Neural progenitor cell (in vitro differentiated cells): ENCODE data around the gene PIM3. TPM values are rescaled to one million over a fixed set of nuclear protein-coding genes. Genes with fewer than 3 reads are reported as not detected.
A peak's percentile ranks its signal among the peaks of the same experiment; 100 is the strongest.

Source experiments
- DNase-seq: peaks from one replicate; pipeline ENCODE4 v3.0.0-alpha.2; 2016; ENCODE audit warnings: low spot score
- H2AFZ ChIP-seq: fragments of 200-600 bp; sonication (generic); replicated peaks from 2 replicates; pipeline ENCODE4 v1.6.1; 2016; ENCODE audit warnings: antibody characterized with exemption
- H3F3A ChIP-seq: fragments of 200-600 bp; sonication (generic); 2 replicates; pipeline ENCODE4 v1.6.1; 2016; ENCODE audit warnings: antibody characterized with exemption, low read depth
- H3K27ac ChIP-seq: fragments of 200-600 bp; sonication (generic); 2 replicates; pipeline ENCODE4 v1.5.1; 2016; ENCODE audit warnings: mild to moderate bottlenecking
- H3K27me3 ChIP-seq: fragments of 200-600 bp; sonication (generic); 2 replicates; pipeline ENCODE4 v1.6.1; 2016; ENCODE audit warnings: mild to moderate bottlenecking, moderate library complexity
- H3K36me3 ChIP-seq: fragments of 200-600 bp; sonication (generic); 2 replicates; pipeline ENCODE4 v1.5.1; 2016
- H3K4me1 ChIP-seq: fragments of 200-600 bp; sonication (generic); 2 replicates; pipeline ENCODE4 v1.6.1; 2016; ENCODE audit warnings: mixed run types
- H3K4me2 ChIP-seq: fragments of 200-600 bp; sonication (generic); 2 replicates; pipeline ENCODE4 v1.6.1; 2016
- H3K4me3 ChIP-seq: fragments of 200-600 bp; sonication (generic); 2 replicates; pipeline ENCODE4 v1.5.1; 2016
- H3K79me2 ChIP-seq: fragments of 200-600 bp; sonication (generic); 2 replicates; pipeline ENCODE4 v1.6.1; 2016; ENCODE audit warnings: low read depth
- H3K9ac ChIP-seq: fragments of 200-600 bp; sonication (generic); 2 replicates; pipeline ENCODE4 v1.6.1; 2016
- H3K9me3 ChIP-seq: fragments of 200-600 bp; sonication (generic); 2 replicates; pipeline ENCODE4 v1.5.1; 2016; ENCODE audit warnings: low read depth
- H4K20me1 ChIP-seq: fragments of 200-600 bp; sonication (generic); 2 replicates; pipeline ENCODE4 v1.6.1; 2016; ENCODE audit warnings: low read depth
- H3K27ac Mint-ChIP-seq: 3 replicates; pipeline ENCODE4 v1.8.0; 2021; ENCODE audit warnings: mixed read lengths
- H3K27me3 Mint-ChIP-seq: 2 replicates; pipeline ENCODE4 v1.8.0; 2022; ENCODE audit warnings: low read depth, mild to moderate bottlenecking, inconsistent platforms, moderate library complexity, mixed read lengths; ENCODE audit not compliant: insufficient read depth
- H3K36me3 Mint-ChIP-seq: 3 replicates; pipeline ENCODE4 v1.8.0; 2021; ENCODE audit warnings: mixed read lengths
- H3K4me1 Mint-ChIP-seq: 3 replicates; pipeline ENCODE4 v1.8.0; 2021; ENCODE audit warnings: mixed read lengths
- H3K4me3 Mint-ChIP-seq: 3 replicates; pipeline ENCODE4 v1.8.0; 2021; ENCODE audit warnings: mild to moderate bottlenecking, moderate library complexity, mixed read lengths
- H3K9me3 Mint-ChIP-seq: 3 replicates; pipeline ENCODE4 v1.8.0; 2020; ENCODE audit warnings: mixed read lengths
- CTCF ChIP-seq: fragments of 200-600 bp; sonication (generic); IDR thresholded peaks from 2 replicates; pipeline ENCODE4 v1.5.1; 2017; ENCODE audit warnings: antibody characterized with exemption, mild to moderate bottlenecking
- EZH2 ChIP-seq: fragments of 200-600 bp; sonication (generic); IDR thresholded peaks from 2 replicates; pipeline ENCODE4 v1.6.1; 2017; ENCODE audit warnings: antibody characterized with exemption, mild to moderate bottlenecking, moderate library complexity
- EZH2phosphoT487 ChIP-seq: fragments of 200-600 bp; sonication (generic); IDR thresholded peaks from 2 replicates; pipeline ENCODE4 v1.6.1; 2017; ENCODE audit warnings: antibody characterized with exemption
- total RNA-seq: library from RNA; depleted of rRNA; stranded (reverse); fragments of >200 nt; gene quantifications from 2 replicates; pipeline ENCODE4 v1.2.3, GENCODE V29; 2015; ENCODE audit warnings: low replicate concordance

The PIM3 gene
- total RNA-seq, 1 donor from 2014 or later = 15.1 TPM

GRCh38 chr22:49991907-49992533 is 31.4 kb downstream of the PIM3 start:
- Histone ChIP-seq H4K20me1 (no peaks in the 10 kb centered on the region), H3K4me2 (no peak overlapping the region), H3F3A (no peaks in the 10 kb centered on the region), H3K9ac (no peak overlapping the region), H3K4me1 (no peaks in the 10 kb centered on the region), H3K36me3 (no peaks in the 10 kb centered on the region), H3K27ac (no peak overlapping the region), H3K4me3 (no peak overlapping the region), H3K27me3 (peaks cover 19% of the 10 kb centered on the region), H3K79me2 (no peaks in the 10 kb centered on the region), H2AFZ (no peak overlapping the region), H3K9me3 (no peaks in the 10 kb centered on the region)
- Mint-ChIP-seq H3K36me3 (no peaks in the 10 kb centered on the region), H3K4me1 (no peaks in the 10 kb centered on the region), H3K27ac (no peak overlapping the region), H3K4me3 (no peak overlapping the region), H3K27me3 (peaks cover 18% of the 10 kb centered on the region), H3K9me3 (peaks cover 39% of the 10 kb centered on the region)
- TF ChIP-seq CTCF (no peak), EZH2 (no peak), EZH2phosphoT487 (no peak)
- DNase-seq = no peak

- TF ChIP-seq EZH2phosphoT487 = no peak
- peak; percentile 67 for TF ChIP-seq CTCF
- peaks cover 13% of the 10 kb centered on the region for H3K27me3 ChIP-seq
- Mint-ChIP-seq H3K36me3 (no peaks in the 10 kb centered on the region), H3K27me3 (peaks cover 12% of the 10 kb centered on the region), H3K9me3 (peaks cover 34% of the 10 kb centered on the region), H3K4me3 (no peak overlapping the region), H3K4me1 (no peaks in the 10 kb centered on the region), H3K27ac (no peak overlapping the region)
- H3F3A ChIP-seq = no peaks in the 10 kb centered on the region
- H3K79me2 ChIP-seq = no peaks in the 10 kb centered on the region
- no peak overlapping the region for H3K4me3 ChIP-seq
- no peaks in the 10 kb centered on the region for H3K4me1 ChIP-seq
- peak overlapping the region; percentile 47 for H3K4me2 ChIP-seq
- H3K9me3 ChIP-seq = no peaks in the 10 kb centered on the region
- no peak overlapping the region for H3K9ac ChIP-seq
- H2AFZ ChIP-seq = no peak overlapping the region
- no peaks in the 10 kb centered on the region for H3K36me3 ChIP-seq
- H3K27ac ChIP-seq = no peak overlapping the region
- peak; percentile 77 for DNase-seq
- H4K20me1 ChIP-seq = no peaks in the 10 kb centered on the region
Measured at GRCh38 chr22:49992921-49993648, 32.5 kb downstream of the PIM3 start.

- no peaks in the 10 kb centered on the region for H3K36me3 Mint-ChIP-seq
- H3K4me1 Mint-ChIP-seq = peaks cover 6% of the 10 kb centered on the region
- H2AFZ ChIP-seq = no peak overlapping the region
- peaks cover 29% of the 10 kb centered on the region for H3K9me3 Mint-ChIP-seq
- TF ChIP-seq CTCF (no peak), EZH2 (no peak), EZH2phosphoT487 (no peak)
- peaks cover 13% of the 10 kb centered on the region for H3K27me3 ChIP-seq
- H3K27ac Mint-ChIP-seq = no peak overlapping the region
- no peak overlapping the region for H3K4me2 ChIP-seq
- no peak overlapping the region for H3K4me3 Mint-ChIP-seq
- no peak for DNase-seq
- H3F3A ChIP-seq = no peaks in the 10 kb centered on the region
- H3K4me1 ChIP-seq = no peaks in the 10 kb centered on the region
- no peak overlapping the region for H3K27ac ChIP-seq
- no peaks in the 10 kb centered on the region for H4K20me1 ChIP-seq
- H3K9me3 ChIP-seq = no peaks in the 10 kb centered on the region
- H3K36me3 ChIP-seq = no peaks in the 10 kb centered on the region
- no peak overlapping the region for H3K9ac ChIP-seq
- no peak overlapping the region for H3K4me3 ChIP-seq
- no peaks in the 10 kb centered on the region for H3K79me2 ChIP-seq
- peaks cover 15% of the 10 kb centered on the region for H3K27me3 Mint-ChIP-seq
Measured at GRCh38 chr22:49993649-49994360, 33.2 kb downstream of the PIM3 start.
